K562 (cell line): ENCODE results near the gene MYO6. TPM values are rescaled to one million over a fixed set of nuclear protein-coding genes. Genes with fewer than 3 reads are reported as not detected.

ENCODE experiments used
- ATAC-seq: fragments of 200-7000 bp; cut with Tn5 transposase; 3 replicates; pipeline ENCODE4 v1.9.1; 2020; ENCODE audit warnings: moderate library complexity
- BruUV-seq: library from RNA; stranded (reverse); fragments of 400-500 nt; replicated peaks from 2 replicates; lab custom pipeline; 2021; lab: Mats Ljungman, UMichigan
- CTCF ChIA-PET: fragments of 300-600 bp; formaldehyde crosslinking; extraction: SDS; loops from one replicate; lab custom pipeline; 2021; ENCODE audit warnings: low intra/inter-chr PET ratio; lab: Yijun Ruan, JAX
- POLR2A ChIA-PET: fragments of 300-600, 350-650 bp; sonication (Branson Sonifier 250); formaldehyde crosslinking; extraction: SDS; loops from one replicate; lab custom pipeline; 2021; ENCODE audit warnings: antibody characterized with exemption, inconsistent platforms; lab: Yijun Ruan, JAX
- DNase-seq, 4 experiments: peaks; one replicate each; pipeline versions ENCODE4 v3.0.0 to v3.0.0-alpha.2; 2011 to 2018; ENCODE audit warnings: low spot score in 3 of 4, mixed read lengths in 3 of 4; ENCODE audit errors: extremely low read depth in 1 of 4
- FAIRE-seq: peaks from 2 replicates; lab custom pipeline; 2011; peaks lifted over from hg19 to GRCh38; lab: Jason Lieb, UNC
- H2AFZ ChIP-seq: 2 replicates; pipeline ENCODE4 v1.6.0; 2011; ENCODE audit warnings: low read depth, low read length, control low read depth, inconsistent platforms
- H3K27ac ChIP-seq: fragments of 200-600 bp; 3 replicates; pipeline ENCODE4 v1.8.0; 2011; ENCODE audit warnings: low read depth, mild to moderate bottlenecking, control low read depth, inconsistent platforms, low read length, moderate library complexity, mixed read lengths; ENCODE audit errors: extremely low read depth
- H3K27me3 ChIP-seq, 2 experiments: fragments of 300-600 bp in 1 of 2; 2 replicates in 1 of 2; 3 replicates in 1 of 2; pipeline versions ENCODE4 v1.6.0 to v1.8.0; 2011; ENCODE audit warnings: inconsistent platforms in 2 of 2, low read length in 2 of 2, mild to moderate bottlenecking in 1 of 2, mixed read lengths in 1 of 2, moderate library complexity in 1 of 2; ENCODE audit not compliant: control insufficient read depth in 2 of 2, insufficient read depth in 2 of 2
- H3K36me3 ChIP-seq: fragments of 300-600 bp; 3 replicates; pipeline ENCODE4 v1.8.0; 2011; ENCODE audit warnings: mild to moderate bottlenecking, low read length, inconsistent platforms; ENCODE audit not compliant: control insufficient read depth, insufficient read depth
- H3K4me1 ChIP-seq, 2 experiments: fragments of 200-600 bp in 1 of 2; replicated peaks in 1 of 2; 2 replicates in 1 of 2; 3 replicates in 1 of 2; pipeline versions ENCODE4 v1.5.1 to v1.8.0; 2011; ENCODE audit warnings: inconsistent platforms in 2 of 2, low read length in 2 of 2, mild to moderate bottlenecking in 1 of 2, mixed read lengths in 1 of 2, moderate library complexity in 1 of 2; ENCODE audit not compliant: control insufficient read depth in 2 of 2, insufficient read depth in 2 of 2
- H3K4me2 ChIP-seq: 2 replicates; pipeline ENCODE4 v1.6.1; 2011; ENCODE audit warnings: low read length, control low read depth, inconsistent platforms, mixed read lengths; ENCODE audit not compliant: insufficient read depth
- H3K4me3 ChIP-seq: fragments of 200-600 bp; sonication (generic), shearing (Covaris generic); 2 replicates; pipeline ENCODE4 v1.5.1; 2016; ENCODE audit warnings: control low read depth, inconsistent platforms
- H3K79me2 ChIP-seq: fragments of 200-600 bp; 3 replicates; pipeline ENCODE4 v1.8.0; 2011; ENCODE audit warnings: low read length, inconsistent platforms; ENCODE audit not compliant: control insufficient read depth, insufficient read depth
- H3K9ac ChIP-seq, 2 experiments: 2 replicates each; pipeline versions ENCODE4 v1.6.0 to v1.6.1; 2011; ENCODE audit warnings: low read depth in 2 of 2, low read length in 2 of 2, control low read depth in 1 of 2, inconsistent platforms in 1 of 2, mild to moderate bottlenecking in 1 of 2, mixed read lengths in 1 of 2; ENCODE audit not compliant: insufficient read depth in 1 of 2
- H3K9me1 ChIP-seq: one replicate; pipeline ENCODE4 v1.6.0; 2011; ENCODE audit warnings: inconsistent platforms, mild to moderate bottlenecking, low read length, moderate library complexity; ENCODE audit not compliant: control insufficient read depth, insufficient read depth
- H3K9me3 ChIP-seq: replicated peaks from 2 replicates; pipeline ENCODE4 v1.5.1; 2011; ENCODE audit warnings: low read depth, low read length, inconsistent platforms; ENCODE audit not compliant: control insufficient read depth, insufficient read depth
- H4K20me1 ChIP-seq: replicated peaks from 2 replicates; pipeline ENCODE4 v1.6.1; 2011; ENCODE audit warnings: low read length, inconsistent platforms, mixed read lengths; ENCODE audit not compliant: control insufficient read depth, insufficient read depth
- BACH1 ChIP-seq: fragments of 200-800 bp; sonication (Bioruptor generic); IDR thresholded peaks from 2 replicates; pipeline ENCODE4 v1.6.1; 2016; ENCODE audit warnings: missing genetic modification characterization, missing compliant biosample characterization
- C11orf30 ChIP-seq: fragments of 450-650 bp; IDR thresholded peaks from 2 replicates; pipeline ENCODE4 v1.6.1; 2016; ENCODE audit warnings: low read depth, mild to moderate bottlenecking
- CBFB ChIP-seq: sonication (generic); formaldehyde crosslinking; IDR thresholded peaks from 2 replicates; pipeline ENCODE4 v1.4.0; 2020; ENCODE audit warnings: mild to moderate bottlenecking, missing genetic modification reagents
- ELK1 ChIP-seq: sonication (generic); formaldehyde crosslinking; IDR thresholded peaks from 2 replicates; pipeline ENCODE4 v1.8.1; 2022; ENCODE audit warnings: missing genetic modification reagents
- EP400 ChIP-seq: fragments of 450-650 bp; IDR thresholded peaks from 2 replicates; pipeline ENCODE4 v1.6.1; 2017; ENCODE audit warnings: antibody characterized with exemption, mild to moderate bottlenecking, moderate library complexity
- GTF2B ChIP-seq: IDR thresholded peaks from 2 replicates; pipeline ENCODE4 v1.6.1; 2011; ENCODE audit not compliant: insufficient read length; ENCODE audit errors: extremely low read depth
- IRF2 ChIP-seq: sonication (generic); formaldehyde crosslinking; IDR thresholded peaks from 2 replicates; pipeline ENCODE4 v1.8.1; 2022; ENCODE audit warnings: mild to moderate bottlenecking, missing genetic modification reagents
- OTX1 ChIP-seq: fragments of 450-650 bp; formaldehyde crosslinking; IDR thresholded peaks from 2 replicates; pipeline ENCODE4 v1.4.0; 2022; ENCODE audit warnings: mild to moderate bottlenecking
- POLR2AphosphoS2 ChIP-seq: IDR thresholded peaks from 2 replicates; pipeline ENCODE4 v1.6.1; 2012; ENCODE audit warnings: low read length, improper control_type of control experiment
- RBFOX2 ChIP-seq: fragments of 200-400 bp; formaldehyde crosslinking; IDR thresholded peaks from 2 replicates; pipeline ENCODE4 v1.6.1; 2017; ENCODE audit warnings: low read depth, mild to moderate bottlenecking, low read length, moderate library complexity
- RFX5 ChIP-seq: IDR thresholded peaks from 2 replicates; pipeline ENCODE4 v1.6.1; 2011; ENCODE audit warnings: low read depth, mild to moderate bottlenecking, improper control_type of control experiment, low read length
- SRSF3 ChIP-seq: fragments of 200-400 bp; formaldehyde crosslinking; IDR thresholded peaks from 2 replicates; pipeline ENCODE4 v1.6.1; 2016; ENCODE audit warnings: mild to moderate bottlenecking, low read length, moderate library complexity; ENCODE audit not compliant: insufficient read depth
- TSHZ1 ChIP-seq: fragments of 250-450 bp; sonication (Bioruptor Pico); IDR thresholded peaks from 2 replicates; pipeline ENCODE4 v1.4.0; 2020; ENCODE audit warnings: mild to moderate bottlenecking, moderate library complexity
- XRCC5 ChIP-seq: fragments of 200-400 bp; formaldehyde crosslinking; IDR thresholded peaks from 2 replicates; pipeline ENCODE4 v1.6.1; 2017; ENCODE audit warnings: low read depth, mild to moderate bottlenecking, low read length
- ZC3H4 ChIP-seq: sonication (generic); formaldehyde crosslinking; IDR thresholded peaks from 2 replicates; pipeline ENCODE4 v1.9.0; 2021; ENCODE audit warnings: missing genetic modification reagents, borderline replicate concordance
- ZNF12 ChIP-seq: sonication (generic); formaldehyde crosslinking; IDR thresholded peaks from 2 replicates; pipeline ENCODE4 v1.4.0; 2020; ENCODE audit warnings: mild to moderate bottlenecking, missing genetic modification reagents
- ZNF134 ChIP-seq: fragments of 250-450 bp; sonication (Bioruptor Pico); conservative IDR thresholded peaks from 2 replicates; pipeline ENCODE4 v1.4.0; 2020
- ZNF184 ChIP-seq: sonication (generic); formaldehyde crosslinking; IDR thresholded peaks from 2 replicates; pipeline ENCODE4 v1.5.0; 2020; ENCODE audit warnings: missing genetic modification reagents
- ZNF444 ChIP-seq: fragments of 250-450 bp; sonication (Bioruptor Pico); IDR thresholded peaks from 2 replicates; pipeline ENCODE4 v1.4.0; 2020; ENCODE audit warnings: mild to moderate bottlenecking, moderate library complexity
- WGBS: fragments of 100-300 bp; shearing (Covaris generic); methylation state at CpG from one replicate; pipeline ENCODE4 v1.1.6; 2016; ENCODE audit warnings: low coverage, mixed read lengths; ENCODE audit not compliant: insufficient coverage; ENCODE audit errors: missing lambda C conversion rate; 5-methylcytosine and 5-hydroxymethylcytosine counted together
- in situ Hi-C: fragments of 300-500 bp; cut with MboI; formaldehyde crosslinking; loops from 4 replicates; pipeline ENCODE4 v1.15.0; 2018; ENCODE audit warnings: inconsistent platforms, mixed read lengths
- intact Hi-C: fragments of 100-400 bp; cut with micrococcal nuclease; formaldehyde crosslinking; loops from 2 replicates; pipeline ENCODE4 v1.14.2; 2022
- polyA plus RNA-seq, 8 experiments: library from polyadenylated mRNA; depleted of rRNA in 4 of 8; stranded (reverse) in 5 of 8; unstranded in 3 of 8; fragments of >200 nt; fragmentation: Nextera tagmentation in 2 of 8; fragmentation: Illumina TruSeq in 1 of 8; extraction: Ambion mirVana in 2 of 8; extraction: Trizol in 1 of 8; gene quantifications; 2 replicates each; pipeline versions ENCODE4 v1.2.1 to v1.2.3, GENCODE V29; 2011 to 2014; ENCODE audit warnings: inconsistent platforms in 1 of 8, missing spikeins in 1 of 8
- total RNA-seq, 7 experiments: library from RNA; depleted of rRNA in 6 of 7; stranded (reverse); fragments of >200 nt in 6 of 7; fragmentation: Illumina TruSeq in 2 of 7; extraction: Trizol in 2 of 7; gene quantifications; 2 replicates each; pipeline versions ENCODE4 v1.2.1 to v1.2.3, GENCODE V29; 2011 to 2021; ENCODE audit warnings: low replicate concordance in 1 of 7

MYO6 gene
- total and polyA plus RNA-seq, 9 of the 15 experiments (the other 6 are each of a cell fraction or from before 2014, with no cell fraction given): 1.3 to 5.5 (median 2.7) TPM

GRCh38 chr6:75870389-75870788, 121.3 kb downstream of the MYO6 start:
- H4K20me1 ChIP-seq: no peaks in the 10 kb centered on the region
- ATAC-seq (no peak), FAIRE-seq (no peak), DNase-seq (no peak)
- in situ Hi-C loops: no loop called here
- H3K79me2 ChIP-seq: no peaks in the 10 kb centered on the region
- whole genome bisulfite sequencing: 18% methylated on average over 1 of the region's 1 CpG
- no peak overlapping the region for H2AFZ ChIP-seq
- CTCF ChIA-PET: no interaction called here
- H3K9me3 ChIP-seq: no peaks in the 10 kb centered on the region
- H3K4me1 ChIP-seq: no peaks in the 10 kb centered on the region
- no peak overlapping the region for H3K9ac ChIP-seq
- H3K4me3 ChIP-seq: no peak overlapping the region
- intact Hi-C loops: no loop called here
- H3K4me2 ChIP-seq: no peak overlapping the region
- POLR2A ChIA-PET: no interaction called here
- H3K27me3 ChIP-seq: no peaks in the 10 kb centered on the region
- no peaks in the 10 kb centered on the region for H3K36me3 ChIP-seq
- no TSS peak for BruUV-seq
- no peaks in the 10 kb centered on the region for H3K9me1 ChIP-seq
- no peak overlapping the region for H3K27ac ChIP-seq
- TF ChIP-seq SRSF3 (no peak), C11orf30 (no peak), XRCC5 (no peak), GTF2B (no peak), OTX1 (no peak), ELK1 (CRISPR knock-in tag) (no peak), ZNF444 (no peak), CBFB (CRISPR knock-in tag) (no peak), TSHZ1 (no peak), BACH1 (tag) (no peak), EP400 (no peak), IRF2 (no peak), POLR2AphosphoS2 (no peak), ZC3H4 (no peak), RFX5 (no peak), ZNF184 (CRISPR knock-in tag) (no peak), RBFOX2 (no peak), ZNF134 (CRISPR knock-in tag) (no peak), ZNF12 (CRISPR knock-in tag) (no peak)
